GM12891 (cell line): ENCODE results near the gene ZFAND2A.

ENCODE experiments used
- DNase-seq: peaks from one replicate; pipeline ENCODE4 v3.0.0; 2011; ENCODE audit warnings: low spot score; ENCODE audit not compliant: insufficient read length
- FAIRE-seq: peaks from 2 replicates; lab custom pipeline; 2011; peaks lifted over from hg19 to GRCh38; lab: Jason Lieb, UNC
- PAX5 ChIP-seq: IDR thresholded peaks from 2 replicates; pipeline ENCODE4 v1.6.1; 2011; ENCODE audit warnings: low read length, moderate library complexity, mild to moderate bottlenecking; ENCODE audit not compliant: insufficient read depth, severe bottlenecking
- POLR2A ChIP-seq: IDR thresholded peaks from 2 replicates; pipeline ENCODE4 v1.6.1; 2011; ENCODE audit warnings: low read depth, low read length, control low read depth
- POLR2AphosphoS5 ChIP-seq: IDR thresholded peaks from 2 replicates; pipeline ENCODE4 v1.6.1; 2011; ENCODE audit warnings: low read depth, low read length, control low read depth
- POU2F2 ChIP-seq: IDR thresholded peaks from 2 replicates; pipeline ENCODE4 v1.6.1; 2011; ENCODE audit warnings: low read depth, mild to moderate bottlenecking, control low read depth, low read length, moderate library complexity
- SPI1 ChIP-seq: IDR thresholded peaks from 2 replicates; pipeline ENCODE4 v1.6.1; 2011; ENCODE audit warnings: low read depth, low read length, control low read depth
- TAF1 ChIP-seq: IDR thresholded peaks from 2 replicates; pipeline ENCODE4 v1.6.1; 2011; ENCODE audit warnings: low read depth, low read length, control low read depth

The ZFAND2A gene

GRCh38 chr7:1110358-1110757 lies 49.6 kb downstream of the ZFAND2A start:
- FAIRE-seq (no peak), DNase-seq (no peak)
- TF ChIP-seq POLR2A (no peak), PAX5 (no peak), POLR2AphosphoS5 (no peak), POU2F2 (no peak), SPI1 (no peak), TAF1 (no peak)

- DNase-seq = no peak
- TF ChIP-seq POLR2AphosphoS5 (no peak), PAX5 (no peak), POU2F2 (no peak), TAF1 (no peak), POLR2A (no peak), SPI1 (no peak)
- FAIRE-seq = no peak
These were observed 50.2 kb downstream of the ZFAND2A start for GRCh38 chr7:1109581-1110310.

- no peak for TF ChIP-seq POU2F2
- no peak for TF ChIP-seq SPI1
- TF ChIP-seq POLR2A = no peak
- TF ChIP-seq TAF1 = no peak
- no peak for TF ChIP-seq POLR2AphosphoS5
- no peak for TF ChIP-seq PAX5
- DNase-seq = no peak
- no peak for FAIRE-seq
These were observed 51.6 kb downstream of the ZFAND2A start for GRCh38 chr7:1108264-1108920.

- no peak for TF ChIP-seq PAX5
- no peak for TF ChIP-seq POLR2AphosphoS5
- no peak for TF ChIP-seq SPI1
- TF ChIP-seq POLR2A = no peak
- no peak for TF ChIP-seq TAF1
- TF ChIP-seq POU2F2 = no peak
- FAIRE-seq (no peak), DNase-seq (no peak)
These were observed 53.1 kb downstream of the ZFAND2A start for GRCh38 chr7:1106793-1107421.

GRCh38 chr7:1106063-1106792 lies 53.8 kb downstream of the ZFAND2A start:
- TF ChIP-seq TAF1 (no peak), POU2F2 (no peak), PAX5 (no peak)
- no peak for DNase-seq
- peak; percentile 35 for FAIRE-seq

GRCh38 chr7:1105189-1105588 lies 54.8 kb downstream of the ZFAND2A start:
- DNase-seq = no peak
- FAIRE-seq = peak; percentile 69
- TF ChIP-seq POU2F2 (0 out of 2 replicates have a peak, but pooled peaks have one; percentile 19), SPI1 (no peak), TAF1 (no peak), PAX5 (peak; percentile 11)

- FAIRE-seq = no peak
- no peak for TF ChIP-seq POU2F2
- no peak for TF ChIP-seq POLR2A
- TF ChIP-seq TAF1 = no peak
- TF ChIP-seq POLR2AphosphoS5 = no peak
- DNase-seq = no peak
These were observed 55.3 kb downstream of the ZFAND2A start for GRCh38 chr7:1104516-1105179.

- TF ChIP-seq POU2F2 (no peak), SPI1 (no peak), TAF1 (no peak), POLR2A (no peak), POLR2AphosphoS5 (no peak), PAX5 (no peak)
- FAIRE-seq (no peak), DNase-seq (no peak)
These were observed 56.0 kb downstream of the ZFAND2A start for GRCh38 chr7:1103789-1104515.
